Skeletal muscle tissue (tissue), 4 donors: ENCODE results near the gene TRPM4. TPM values are rescaled to one million over a fixed set of nuclear protein-coding genes. Genes with fewer than 3 reads are reported as not detected.
"Not testable (repeated sequence)": the region's sequence is repeated elsewhere in the genome, so short reads cannot be mapped to it uniquely, and the experiment has no call there.

Source experiments
- H3K27ac ChIP-seq: one replicate; pipeline ENCODE4 v1.7.0; 2013; ENCODE audit warnings: mild to moderate bottlenecking, low read depth, low read length, inconsistent platforms
- H3K27me3 ChIP-seq, 3 donors: one replicate each; pipeline ENCODE4 v1.7.0; 2013; ENCODE audit warnings: low read length in 3 of 3; ENCODE audit not compliant: control insufficient read depth in 3 of 3, insufficient read depth in 3 of 3
- H3K36me3 ChIP-seq, 3 donors: one replicate each; pipeline ENCODE4 v1.7.0; 2013; ENCODE audit warnings: low read length in 3 of 3; ENCODE audit not compliant: control insufficient read depth in 3 of 3, insufficient read depth in 3 of 3
- H3K4me1 ChIP-seq, 3 donors: one replicate each; pipeline ENCODE4 v1.7.0; 2013; ENCODE audit warnings: low read length in 3 of 3, mild to moderate bottlenecking in 3 of 3; ENCODE audit not compliant: control insufficient read depth in 3 of 3, insufficient read depth in 3 of 3
- H3K4me3 ChIP-seq, 3 donors: one replicate each; pipeline ENCODE4 v1.7.0; 2013; ENCODE audit warnings: low read length in 3 of 3
- H3K9ac ChIP-seq, 3 donors: one replicate each; pipeline ENCODE4 v1.7.0; 2013; ENCODE audit warnings: low read length in 3 of 3, mild to moderate bottlenecking in 3 of 3, moderate library complexity in 2 of 3, low read depth in 1 of 3
- H3K9me3 ChIP-seq, 3 donors: one replicate each; pipeline ENCODE4 v1.7.0; 2013; ENCODE audit warnings: low read length in 3 of 3; ENCODE audit not compliant: control insufficient read depth in 3 of 3
- total RNA-seq: library from RNA; depleted of rRNA; stranded (reverse); fragments of >200 nt; gene quantifications from one replicate; pipeline ENCODE4 v1.2.3, GENCODE V29; 2014
- donor health status: Osteomylitis.

The TRPM4 gene
- total RNA-seq, 1 donor from 2014 or later, result 5.2 TPM

DNA sequence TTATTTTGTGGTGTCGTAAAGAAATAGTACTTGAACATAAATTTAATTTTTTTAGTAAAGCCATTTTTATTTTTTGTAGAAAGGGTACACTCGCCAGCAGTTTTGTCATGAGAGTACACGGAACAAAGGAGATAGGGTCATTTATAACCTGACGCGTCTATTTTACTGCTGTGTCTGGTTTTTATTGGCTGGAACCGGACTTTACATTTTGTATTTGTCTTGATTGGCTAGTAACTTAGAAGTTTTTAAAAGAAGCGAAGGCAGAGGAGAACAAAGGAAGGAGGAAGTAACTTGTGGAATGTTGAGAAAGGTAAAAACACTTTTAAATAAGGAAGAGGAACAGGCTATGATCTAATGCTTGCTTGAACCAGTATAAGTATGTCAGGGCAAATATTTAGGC lies 43.5 kb downstream of the TRPM4 start:
- H3K9me3 ChIP-seq, result no peaks in the 10 kb centered on the region
- H3K27me3 ChIP-seq, result no peaks in the 10 kb centered on the region
- peaks cover 31 to 37% (median 33%) of the 10 kb centered on the region in 3 donors for H3K36me3 ChIP-seq
- H3K4me1 ChIP-seq, result peaks cover 4 to 11% (median 5%) of the 10 kb centered on the region in 3 donors
- H3K4me3 ChIP-seq, result no peak overlapping the region
- no peak overlapping the region for H3K9ac ChIP-seq
- no peak overlapping the region for H3K27ac ChIP-seq

DNA sequence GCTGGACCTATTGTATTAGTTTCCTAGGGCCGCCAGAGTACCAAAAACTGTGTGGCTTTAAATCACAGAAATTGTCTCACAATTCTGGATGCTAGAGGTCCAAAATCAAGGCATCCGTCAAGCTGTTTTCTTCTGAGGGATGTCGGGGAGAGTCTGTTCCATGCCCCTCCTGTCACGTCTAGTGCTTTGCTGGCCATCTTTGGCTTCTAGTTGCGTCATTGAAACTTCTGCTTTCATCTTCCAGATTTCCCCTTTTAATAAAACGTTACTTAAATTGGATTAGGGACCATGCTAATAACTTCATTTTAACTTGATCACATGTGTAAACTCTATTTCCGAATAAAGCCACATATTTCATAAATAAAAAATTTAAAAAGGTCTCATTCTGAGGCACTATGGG lies 47.5 kb downstream of the TRPM4 start:
- H3K9ac ChIP-seq, result no peak overlapping the region
- H3K9me3 ChIP-seq, result no peaks in the 10 kb centered on the region
- peaks cover 0 to 5% (median 2%) of the 10 kb centered on the region in 3 donors for H3K4me1 ChIP-seq
- H3K4me3 ChIP-seq, result no peak overlapping the region
- no peak overlapping the region for H3K27ac ChIP-seq
- peaks cover 27 to 33% (median 33%) of the 10 kb centered on the region in 3 donors for H3K36me3 ChIP-seq
- H3K27me3 ChIP-seq, result no peaks in the 10 kb centered on the region

- H3K4me1 ChIP-seq, H3K4me3 ChIP-seq, H3K9me3 ChIP-seq, H3K27me3 ChIP-seq, H3K9ac ChIP-seq, H3K27ac ChIP-seq: not testable (repeated sequence)
- peaks cover 14 to 33% (median 22%) of the 10 kb centered on the region in 3 donors for H3K36me3 ChIP-seq
These were observed 51.9 kb downstream of the TRPM4 start for GRCh38 chr19:49209502-49209901.

- Histone ChIP-seq H3K4me1 (peaks cover 0 to 12% (median 2%) of the 10 kb centered on the region in 3 donors), H3K36me3 (peaks cover 10 to 30% (median 20%) of the 10 kb centered on the region in 3 donors), H3K27me3 (no peaks in the 10 kb centered on the region), H3K9ac (no peak overlapping the region), H3K27ac (no peak overlapping the region), H3K4me3 (no peak overlapping the region), H3K9me3 (no peaks in the 10 kb centered on the region)
These were observed 52.7 kb downstream of the TRPM4 start for GRCh38 chr19:49210108-49210900.

GRCh38 chr19:49210901-49211451 lies 53.4 kb downstream of the TRPM4 start:
- Histone ChIP-seq H3K27ac (no peak overlapping the region), H3K4me1 (peaks cover 0 to 12% (median 2%) of the 10 kb centered on the region in 3 donors), H3K27me3 (no peaks in the 10 kb centered on the region), H3K9ac (no peak overlapping the region), H3K9me3 (no peaks in the 10 kb centered on the region), H3K4me3 (no peak overlapping the region), H3K36me3 (peaks cover 10 to 26% (median 16%) of the 10 kb centered on the region in 3 donors)

DNA sequence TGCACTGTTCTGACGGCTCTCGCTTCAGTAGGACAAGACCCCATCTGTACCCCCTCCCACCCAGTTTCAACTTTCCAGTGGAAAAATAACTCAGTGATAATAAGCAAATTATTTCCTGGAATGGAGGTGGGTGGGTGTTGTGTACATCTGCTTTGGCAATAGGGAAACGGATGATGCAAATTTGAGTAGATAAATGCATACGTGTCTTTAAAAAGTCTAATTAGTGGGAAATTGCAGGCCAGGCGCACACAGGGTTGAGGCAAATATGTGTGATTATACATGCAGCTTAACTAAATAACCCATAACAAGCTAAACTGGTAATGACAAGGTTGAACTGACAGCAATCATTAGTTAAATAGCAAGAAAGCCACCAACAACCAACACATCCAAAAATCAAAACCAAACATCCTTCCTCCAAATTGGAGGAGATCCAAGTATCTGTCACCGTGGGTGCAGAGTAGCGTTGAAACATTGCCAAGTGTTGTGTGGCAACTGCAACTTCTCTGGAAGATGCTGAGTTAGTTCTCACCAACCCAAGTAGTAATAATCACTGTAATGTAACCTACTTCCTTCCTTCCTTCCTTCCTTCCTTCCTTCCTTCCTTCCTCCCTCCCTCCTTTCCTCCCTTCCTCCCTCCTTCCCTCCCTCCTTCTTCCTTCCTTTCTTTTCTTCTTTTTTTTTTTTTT lies 54.6 kb downstream of the TRPM4 start:
- Histone ChIP-seq H3K27ac (no peak overlapping the region), H3K36me3 (peaks cover 10 to 20% (median 16%) of the 10 kb centered on the region in 3 donors), H3K4me3 (no peak overlapping the region), H3K9me3 (no peaks in the 10 kb centered on the region), H3K9ac (no peak overlapping the region), H3K27me3 (no peaks in the 10 kb centered on the region), H3K4me1 (peaks cover 0 to 12% (median 2%) of the 10 kb centered on the region in 3 donors)

DNA sequence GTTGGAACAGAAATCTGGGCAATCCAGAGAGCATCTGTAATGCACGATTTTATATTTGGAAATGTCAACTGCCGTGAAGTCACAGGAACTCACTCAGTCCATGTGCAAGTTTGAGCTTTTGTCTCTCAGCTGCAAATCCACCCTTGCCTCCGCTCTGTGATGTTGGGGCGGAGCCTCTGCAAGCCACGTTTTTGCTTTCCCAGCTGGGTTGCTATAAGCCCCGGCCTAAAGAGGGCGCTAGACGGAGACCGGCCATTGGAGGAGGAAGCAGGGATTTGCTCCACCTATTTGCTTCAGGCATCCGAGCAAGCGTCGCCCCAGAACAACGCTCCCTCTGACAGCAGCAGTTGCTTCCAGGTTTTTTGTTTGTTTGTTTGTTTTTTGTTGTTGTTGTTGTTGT lies 56.2 kb downstream of the TRPM4 start:
- H3K9me3 ChIP-seq, result no peaks in the 10 kb centered on the region
- peaks cover 10 to 20% (median 16%) of the 10 kb centered on the region in 3 donors for H3K36me3 ChIP-seq
- H3K27me3 ChIP-seq, result no peaks in the 10 kb centered on the region
- H3K4me3 ChIP-seq, result no peak overlapping the region
- H3K9ac ChIP-seq, result no peak overlapping the region
- no peak overlapping the region for H3K27ac ChIP-seq
- H3K4me1 ChIP-seq, result peaks cover 0 to 13% (median 11%) of the 10 kb centered on the region in 3 donors

GRCh38 chr19:49214701-49215100 lies 57.1 kb downstream of the TRPM4 start:
- Histone ChIP-seq H3K27ac (no peak overlapping the region), H3K4me3 (no peak overlapping the region), H3K9ac (no peak overlapping the region), H3K4me1 (peaks cover 0 to 13% (median 11%) of the 10 kb centered on the region in 3 donors), H3K9me3 (no peaks in the 10 kb centered on the region), H3K27me3 (no peaks in the 10 kb centered on the region), H3K36me3 (peaks cover 10 to 20% (median 16%) of the 10 kb centered on the region in 3 donors)

- Histone ChIP-seq H3K9me3 (no peaks in the 10 kb centered on the region), H3K27ac (no peak overlapping the region), H3K9ac (no peak overlapping the region), H3K36me3 (peaks cover 8 to 18% (median 11%) of the 10 kb centered on the region in 3 donors), H3K4me1 (peaks cover 0 to 13% (median 9%) of the 10 kb centered on the region in 3 donors), H3K4me3 (no peak overlapping the region), H3K27me3 (no peaks in the 10 kb centered on the region)
These were observed 58.5 kb downstream of the TRPM4 start for GRCh38 chr19:49216071-49216470.

GRCh38 chr19:49217382-49217781 lies 59.8 kb downstream of the TRPM4 start:
- Histone ChIP-seq H3K4me1 (peaks cover 0 to 13% (median 9%) of the 10 kb centered on the region in 3 donors), H3K27me3 (no peaks in the 10 kb centered on the region), H3K9ac (peak overlapping the region in 1 of 3 donors; percentile 50), H3K4me3 (no peak overlapping the region), H3K36me3 (peaks cover 0 to 5% (median under 1%) of the 10 kb centered on the region in 3 donors), H3K9me3 (no peaks in the 10 kb centered on the region), H3K27ac (peak overlapping the region; percentile 23)
